ENCODE measurements around the gene GPR87.

GPR87 gene

DNA sequence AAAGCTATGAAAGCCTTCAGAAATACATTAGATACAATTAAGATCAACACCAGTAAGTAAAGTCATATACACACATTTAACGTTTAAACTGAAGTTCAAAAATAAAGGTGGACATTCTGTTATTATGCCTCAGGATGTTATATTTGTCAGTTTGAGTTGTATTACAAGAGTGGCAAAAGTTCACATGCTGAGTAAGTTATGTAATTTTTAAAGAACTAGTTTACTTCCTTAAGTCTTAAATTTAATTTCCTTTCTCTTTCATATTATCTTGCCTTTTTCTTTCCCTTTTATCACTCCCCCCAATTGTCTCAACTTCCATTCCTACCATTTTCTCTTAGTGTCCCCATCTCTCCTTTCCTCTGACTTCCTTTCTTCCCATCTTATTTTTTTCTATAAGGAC, 4.9 kb upstream of the GPR87 start (continued):
- TF ChIP-seq, protein P1, sequence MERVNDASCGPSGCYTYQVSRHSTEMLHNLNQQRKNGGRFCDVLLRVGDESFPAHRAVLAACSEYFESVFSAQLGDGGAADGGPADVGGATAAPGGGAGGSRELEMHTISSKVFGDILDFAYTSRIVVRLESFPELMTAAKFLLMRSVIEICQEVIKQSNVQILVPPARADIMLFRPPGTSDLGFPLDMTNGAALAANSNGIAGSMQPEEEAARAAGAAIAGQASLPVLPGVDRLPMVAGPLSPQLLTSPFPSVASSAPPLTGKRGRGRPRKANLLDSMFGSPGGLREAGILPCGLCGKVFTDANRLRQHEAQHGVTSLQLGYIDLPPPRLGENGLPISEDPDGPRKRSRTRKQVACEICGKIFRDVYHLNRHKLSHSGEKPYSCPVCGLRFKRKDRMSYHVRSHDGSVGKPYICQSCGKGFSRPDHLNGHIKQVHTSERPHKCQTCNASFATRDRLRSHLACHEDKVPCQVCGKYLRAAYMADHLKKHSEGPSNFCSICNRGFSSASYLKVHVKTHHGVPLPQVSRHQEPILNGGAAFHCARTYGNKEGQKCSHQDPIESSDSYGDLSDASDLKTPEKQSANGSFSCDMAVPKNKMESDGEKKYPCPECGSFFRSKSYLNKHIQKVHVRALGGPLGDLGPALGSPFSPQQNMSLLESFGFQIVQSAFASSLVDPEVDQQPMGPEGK (tag by site-specific recombination; IDR thresholded peaks at IDR 0.05), result no peak
- TF ChIP-seq ZNF585B (tag by site-specific recombination; IDR thresholded peaks at IDR 0.05), result no peak
- TF ChIP-seq ZFP41 (tag by site-specific recombination; IDR thresholded peaks at IDR 0.05; ENCODE audit: borderline replicate concordance), result no peak
- no peak for TF ChIP-seq ZNF530 (tag by site-specific recombination; IDR thresholded peaks at IDR 0.05; ENCODE audit: low read depth)
- TF ChIP-seq, protein P2, sequence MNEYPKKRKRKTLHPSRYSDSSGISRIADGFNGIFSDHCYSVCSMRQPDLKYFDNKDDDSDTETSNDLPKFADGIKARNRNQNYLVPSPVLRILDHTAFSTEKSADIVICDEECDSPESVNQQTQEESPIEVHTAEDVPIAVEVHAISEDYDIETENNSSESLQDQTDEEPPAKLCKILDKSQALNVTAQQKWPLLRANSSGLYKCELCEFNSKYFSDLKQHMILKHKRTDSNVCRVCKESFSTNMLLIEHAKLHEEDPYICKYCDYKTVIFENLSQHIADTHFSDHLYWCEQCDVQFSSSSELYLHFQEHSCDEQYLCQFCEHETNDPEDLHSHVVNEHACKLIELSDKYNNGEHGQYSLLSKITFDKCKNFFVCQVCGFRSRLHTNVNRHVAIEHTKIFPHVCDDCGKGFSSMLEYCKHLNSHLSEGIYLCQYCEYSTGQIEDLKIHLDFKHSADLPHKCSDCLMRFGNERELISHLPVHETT (tag by site-specific recombination; IDR thresholded peaks at IDR 0.05), result no peak
- no peak for TF ChIP-seq WT1 (tag by site-specific recombination; IDR thresholded peaks at IDR 0.05)
- TF ChIP-seq ZNF626 (tag by site-specific recombination; IDR thresholded peaks at IDR 0.05), result no peak
- TF ChIP-seq ZNF335 (tag by site-specific recombination; conservative IDR thresholded peaks at IDR 0.05), result no peak
- TF ChIP-seq ZNF48 (tag by site-specific recombination; IDR thresholded peaks at IDR 0.05), result no peak
- TF ChIP-seq ZBTB1 (tag by site-specific recombination; IDR thresholded peaks at IDR 0.05), result no peak

DNA sequence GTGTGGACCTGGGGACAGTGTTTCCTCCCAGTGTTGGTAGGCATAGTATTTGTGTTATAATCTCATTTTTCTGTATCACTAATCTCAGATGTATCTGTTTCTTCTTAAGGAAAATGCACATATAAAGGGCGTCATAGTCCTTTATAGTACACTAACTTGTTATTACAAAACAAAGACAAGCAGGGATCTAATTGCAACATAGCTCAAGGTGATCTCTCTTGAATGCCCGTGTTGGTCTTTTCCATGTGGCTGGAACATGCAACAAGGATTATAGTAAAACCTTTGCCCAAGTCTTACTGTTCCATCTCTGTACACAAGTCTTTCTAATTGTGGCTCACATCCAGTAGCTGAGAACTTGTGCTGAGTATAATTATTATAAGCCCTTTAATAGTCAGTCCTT, 3.5 kb upstream of the GPR87 start:
- Histone ChIP-seq H3K36me3 (ENCODE audit: control insufficient read depth in 2 of 2, insufficient read depth in 1 of 2, low read length in 2 of 2) (no peaks in the 10 kb centered on the region), H3K27ac (ENCODE audit: extremely low read depth, low read depth, low read length) (no peak overlapping the region), H3K9me3 (ENCODE audit: control insufficient read depth, insufficient read depth, low read depth, low read length) (no peaks in the 10 kb centered on the region), H3K4me1 (ENCODE audit: control insufficient read depth, insufficient read depth, low read length) (no peaks in the 10 kb centered on the region), H3K4me3 (ENCODE audit: low read depth, low read length) (no peak overlapping the region)
- no peak for TF ChIP-seq ZNF701 (tag by site-specific recombination; IDR thresholded peaks at IDR 0.05)
- TF ChIP-seq, protein P3, sequence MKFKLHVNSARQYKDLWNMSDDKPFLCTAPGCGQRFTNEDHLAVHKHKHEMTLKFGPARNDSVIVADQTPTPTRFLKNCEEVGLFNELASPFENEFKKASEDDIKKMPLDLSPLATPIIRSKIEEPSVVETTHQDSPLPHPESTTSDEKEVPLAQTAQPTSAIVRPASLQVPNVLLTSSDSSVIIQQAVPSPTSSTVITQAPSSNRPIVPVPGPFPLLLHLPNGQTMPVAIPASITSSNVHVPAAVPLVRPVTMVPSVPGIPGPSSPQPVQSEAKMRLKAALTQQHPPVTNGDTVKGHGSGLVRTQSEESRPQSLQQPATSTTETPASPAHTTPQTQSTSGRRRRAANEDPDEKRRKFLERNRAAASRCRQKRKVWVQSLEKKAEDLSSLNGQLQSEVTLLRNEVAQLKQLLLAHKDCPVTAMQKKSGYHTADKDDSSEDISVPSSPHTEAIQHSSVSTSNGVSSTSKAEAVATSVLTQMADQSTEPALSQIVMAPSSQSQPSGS (tag by site-specific recombination; IDR thresholded peaks at IDR 0.05; ENCODE audit: low read depth), result no peak
- no peak for TF ChIP-seq ZNF660 (tag by site-specific recombination; IDR thresholded peaks at IDR 0.05)
- no peak for TF ChIP-seq ZNF394 (tag by site-specific recombination; IDR thresholded peaks at IDR 0.05; ENCODE audit: borderline replicate concordance)
- no peak for TF ChIP-seq ZNF558 (tag by site-specific recombination; IDR thresholded peaks at IDR 0.05)
- no peak for TF ChIP-seq TCF7L2 (IDR thresholded peaks at IDR 0.05; ENCODE audit: borderline replicate concordance, low read depth, low read length)
- no peak for TF ChIP-seq ZNF561 (tag by site-specific recombination; IDR thresholded peaks at IDR 0.05; ENCODE audit: borderline replicate concordance)
- no peak for TF ChIP-seq ZNF623 (tag by site-specific recombination; IDR thresholded peaks at IDR 0.05)
- TF ChIP-seq, protein P1 (tag by site-specific recombination; IDR thresholded peaks at IDR 0.05), result no peak
- CTCF ChIA-PET, result interaction anchor here (0.9 kb wide), 1 partner anchor 36 kb away, joined by 3 read pairs; no protein-coding TSS in a partner anchor
- POLR2A ChIA-PET, result no interaction called here
